ENCODE measurements around the gene FAM47A.

Gene FAM47A

DNA sequence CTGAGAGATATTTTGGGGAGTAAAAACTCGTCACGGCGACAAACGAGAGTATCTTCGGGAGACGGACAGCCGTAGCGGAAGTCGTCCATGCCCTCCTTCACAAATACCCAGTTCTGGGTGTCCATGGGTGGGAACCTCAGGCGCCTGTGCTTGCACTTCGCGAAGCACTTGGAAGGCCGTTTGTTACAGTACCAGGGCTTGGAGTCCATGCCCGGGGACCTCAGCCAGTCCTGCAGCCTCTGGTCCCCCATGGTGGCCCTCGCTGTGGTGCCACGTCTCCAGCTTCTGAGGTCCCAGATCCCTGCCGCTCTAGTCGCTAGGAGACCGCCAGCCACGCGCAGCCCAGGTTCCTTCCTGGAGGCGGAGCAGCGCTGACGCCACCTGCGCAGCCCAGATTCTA, at the start of gene FAM47A:
FAM47A (minus strand) TSS at position 287 of the 400 bp plus-strand sequence; CDS start at position 251, 36 bp downstream.
- DNase-seq (ENCODE audit: low read depth), result no peak

DNA sequence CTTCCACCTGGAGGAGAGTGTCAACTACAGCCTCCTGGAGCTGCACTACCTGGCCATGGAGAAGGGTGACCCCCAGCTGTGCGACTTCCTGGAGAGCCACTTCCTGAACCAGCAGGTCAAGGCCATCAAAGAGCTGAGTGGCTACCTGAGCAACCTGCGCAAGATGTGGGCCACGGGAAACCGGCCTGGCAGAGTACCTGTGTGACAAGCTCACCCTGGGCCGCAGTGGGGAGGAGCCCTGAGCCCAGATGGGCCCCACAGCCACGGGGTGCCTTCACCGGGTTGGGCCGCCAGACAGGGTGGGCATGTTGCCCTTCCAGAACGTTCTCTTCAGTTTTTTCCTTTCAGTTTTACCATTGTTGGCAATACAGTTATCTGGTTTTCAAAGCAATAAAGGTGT, 15.2 kb upstream of the FAM47A start:
- no peak for DNase-seq (ENCODE audit: low read depth)

DNA sequence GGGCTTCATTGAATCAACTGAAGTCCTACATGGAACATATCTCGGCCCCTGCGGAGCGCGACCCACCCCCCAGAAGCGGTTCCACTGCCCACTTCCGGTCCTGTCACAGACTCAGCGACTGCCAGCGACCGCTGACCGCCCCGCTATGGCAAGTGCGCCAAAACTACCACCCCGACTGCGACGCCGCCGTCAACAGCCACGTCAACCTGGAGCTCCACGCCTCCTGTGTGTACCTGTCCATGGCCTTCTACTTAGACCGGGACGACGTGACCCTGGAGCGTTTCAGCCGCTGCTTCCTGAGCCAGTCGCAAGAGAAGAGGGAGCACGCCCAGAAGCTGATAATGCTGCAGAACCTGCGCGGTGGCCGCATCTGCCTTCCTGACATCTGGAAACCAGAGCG, 14.8 kb upstream of the FAM47A start:
- DNase-seq (ENCODE audit: low read depth), result no peak

DNA sequence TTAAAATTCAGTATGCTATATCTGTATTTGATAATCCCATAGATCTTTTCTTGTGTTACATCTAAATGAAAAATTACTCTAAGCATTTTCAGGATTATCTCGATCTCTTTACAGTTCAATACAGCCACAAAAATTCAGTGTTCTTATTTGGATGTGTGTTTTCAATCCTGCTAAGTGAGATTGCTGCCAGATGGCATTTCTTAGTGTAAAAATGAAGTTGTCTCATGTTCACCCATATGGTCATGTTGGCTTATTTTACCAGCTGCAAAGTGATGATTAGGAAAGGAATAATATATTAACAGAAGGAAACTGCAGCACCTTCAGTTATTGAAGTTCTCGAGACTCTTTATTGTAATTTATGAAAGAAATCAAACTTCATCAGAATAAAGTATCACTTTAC, 12.1 kb upstream of the FAM47A start:
- DNase-seq (ENCODE audit: low read depth), result no peak

DNA sequence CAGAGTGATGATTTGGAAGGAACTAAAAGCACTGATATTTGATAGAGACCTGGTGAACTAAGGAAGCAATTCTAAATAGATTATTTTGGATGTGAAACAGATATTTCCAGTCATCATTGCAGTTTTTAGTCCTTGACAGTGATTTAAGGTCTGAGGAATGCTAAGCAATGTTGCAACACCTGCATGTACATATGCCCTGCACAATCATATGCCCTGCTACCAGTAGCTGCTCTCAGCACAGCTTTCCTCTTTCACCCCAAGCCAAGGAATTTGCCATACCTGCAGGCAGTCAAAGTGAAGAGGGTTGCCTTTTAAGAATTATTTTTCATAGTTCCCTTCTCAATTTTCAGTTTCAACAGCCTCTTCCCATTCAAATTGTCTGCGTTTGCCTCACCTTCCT, 8.7 kb upstream of the FAM47A start:
- no peak for DNase-seq (ENCODE audit: low read depth)

DNA sequence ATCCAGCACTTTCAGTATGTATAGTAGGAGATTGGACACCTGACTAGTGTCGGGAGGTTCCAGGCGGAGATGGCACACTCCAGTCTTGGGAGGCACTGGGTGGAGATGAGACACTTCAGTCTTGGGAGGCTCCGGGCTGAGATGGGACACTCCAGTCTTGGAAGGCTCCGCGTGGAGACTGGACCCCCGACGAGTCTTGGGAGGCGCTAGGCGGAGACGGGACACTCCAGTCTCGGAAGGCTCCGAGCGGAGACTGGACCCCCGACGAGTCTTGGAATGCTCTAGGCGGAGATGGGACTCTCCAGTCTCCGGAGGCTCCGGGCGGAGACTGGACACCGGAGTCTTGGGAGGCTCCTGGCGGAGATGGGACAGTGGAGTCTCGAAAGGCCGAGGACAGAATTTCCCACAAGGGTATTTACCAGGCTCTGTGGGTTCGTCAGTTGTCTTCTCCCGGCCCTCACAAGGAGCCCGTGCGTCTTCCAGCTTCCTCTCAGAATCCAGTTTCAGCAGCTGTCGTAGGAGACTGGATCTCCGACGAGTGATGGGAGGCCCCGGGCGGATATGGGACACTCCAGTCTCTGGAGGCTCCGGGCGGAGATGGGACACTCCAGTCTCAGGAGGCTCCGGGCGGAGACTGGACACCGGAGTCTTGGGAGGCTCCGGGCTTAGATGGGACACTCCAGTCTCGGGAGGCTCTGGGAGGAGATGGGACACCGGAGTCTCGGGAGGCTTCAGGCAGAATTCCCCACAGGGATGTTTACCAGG, 952 bp downstream of the FAM47A start:
- no peak for DNase-seq (ENCODE audit: low read depth)

DNA sequence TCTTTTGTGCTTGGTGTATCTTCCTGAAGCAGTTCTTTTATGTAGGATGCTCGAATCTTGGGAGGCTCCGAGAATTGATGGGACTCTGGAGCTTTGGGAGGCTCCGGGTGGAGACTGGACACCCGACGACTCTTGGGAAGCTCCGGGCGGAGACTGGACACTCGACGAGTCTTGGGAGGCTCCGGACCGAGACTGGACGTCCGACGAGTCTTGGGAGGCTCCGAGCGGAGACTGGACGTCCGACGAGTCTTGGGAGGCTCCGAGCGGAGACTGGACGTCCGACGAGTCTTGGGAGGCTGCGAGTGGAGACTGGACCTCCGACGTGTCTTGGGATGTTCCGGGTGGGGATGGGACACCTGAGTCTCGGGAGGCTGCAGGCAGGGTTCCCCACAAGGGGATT, 1.6 kb downstream of the FAM47A start:
- DNase-seq (ENCODE audit: low read depth), result no peak

DNA sequence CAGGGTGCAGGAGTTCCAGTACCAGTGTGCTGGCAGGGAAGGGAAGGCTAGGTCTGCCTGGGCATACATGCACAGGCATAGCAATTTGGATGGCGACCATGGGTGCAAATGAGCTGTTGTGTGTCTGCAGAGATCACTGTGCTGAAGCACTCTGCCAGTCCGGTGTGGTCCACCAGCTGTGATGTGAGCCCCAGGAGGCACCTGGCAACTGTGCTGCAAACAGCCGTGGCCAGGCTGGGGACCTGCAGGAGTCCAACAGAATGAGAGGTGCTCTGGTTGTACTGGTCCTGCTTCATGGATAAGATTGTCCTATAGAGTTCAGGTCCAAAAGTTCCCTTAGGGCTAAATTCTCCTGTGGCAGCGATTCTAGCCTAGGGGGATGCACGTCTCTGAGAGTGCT, 6.1 kb downstream of the FAM47A start:
- DNase-seq (ENCODE audit: low read depth), result no peak

DNA sequence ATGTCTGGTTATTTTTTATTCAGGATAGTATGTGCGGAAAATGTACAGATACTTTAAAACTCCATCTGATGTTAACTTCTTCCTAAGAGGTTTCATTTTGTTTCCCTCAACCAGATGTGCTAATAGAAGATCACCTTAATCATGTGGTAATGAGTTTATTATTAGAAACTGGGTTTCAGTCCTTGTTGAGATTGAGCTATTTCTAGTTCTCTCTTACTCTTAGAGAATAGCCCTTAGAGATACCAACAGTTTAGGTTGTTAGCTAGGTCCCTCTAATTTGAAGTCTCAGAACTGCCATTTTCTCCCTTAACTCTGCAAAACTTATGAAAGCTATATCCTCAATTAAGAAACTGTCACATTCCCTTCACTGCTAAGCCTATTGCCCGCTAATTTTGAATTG, 13.0 kb downstream of the FAM47A start:
- DNase-seq (ENCODE audit: low read depth), result no peak

DNA sequence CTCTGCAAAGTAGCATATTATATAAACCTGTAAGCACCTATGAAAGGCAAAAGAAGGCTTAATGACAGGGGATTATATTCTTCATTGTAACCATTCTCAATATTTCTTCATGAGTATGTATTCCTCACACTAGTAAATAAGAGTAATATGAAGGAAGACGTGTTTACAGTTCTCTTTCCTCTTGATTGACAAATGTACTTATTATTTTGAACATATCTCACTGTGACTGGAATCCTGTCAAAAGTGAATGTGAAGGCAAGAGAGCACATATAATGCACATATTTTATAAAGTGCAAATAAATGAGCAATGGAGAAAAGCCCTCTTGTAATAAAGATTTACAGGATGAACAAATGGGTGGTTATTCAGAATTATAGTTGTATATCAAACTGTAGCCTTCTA, 19.7 kb downstream of the FAM47A start:
- no peak for DNase-seq (ENCODE audit: low read depth)

All from GM04503 (cell line).